GM19328 (cell line): ENCODE measurements around the gene WBP1.
"Not testable (repeated sequence)": the region's sequence is repeated elsewhere in the genome, so short reads cannot be mapped to it uniquely, and the experiment has no call there.

Experiments
- ATAC-seq: cut with Tn5 transposase; IDR thresholded peaks from one replicate; pipeline ENCODE4 v1.9.1; 2021; ENCODE audit warnings: mild to moderate bottlenecking, moderate library complexity; ENCODE audit not compliant: unreplicated experiment

Gene WBP1

GRCh38 chr2:74426181-74426758 is 32.0 kb upstream of the WBP1 start:
- no peak for ATAC-seq

- ATAC-seq: no peak
Observed at GRCh38 chr2:74427551-74427950, 30.7 kb upstream of the WBP1 start.

GRCh38 chr2:74428675-74429074 is 29.6 kb upstream of the WBP1 start:
- no peak for ATAC-seq

GRCh38 chr2:74429487-74430451 is 28.5 kb upstream of the WBP1 start:
- no peak for ATAC-seq

GRCh38 chr2:74430502-74430901 is 27.7 kb upstream of the WBP1 start:
- ATAC-seq: no peak

GRCh38 chr2:74436111-74436805 is 22.0 kb upstream of the WBP1 start:
- ATAC-seq: no peak

- ATAC-seq: no peak
Observed at GRCh38 chr2:74436848-74437695, 21.2 kb upstream of the WBP1 start.

- ATAC-seq: no peak
Observed at GRCh38 chr2:74438248-74438647, 20.0 kb upstream of the WBP1 start.

- no peak for ATAC-seq
Observed at GRCh38 chr2:74439373-74439772, 18.9 kb upstream of the WBP1 start.

GRCh38 chr2:74439803-74440377 is 18.3 kb upstream of the WBP1 start:
- no peak for ATAC-seq

GRCh38 chr2:74440378-74441169 is 17.7 kb upstream of the WBP1 start:
- ATAC-seq: peak; percentile 83

- no peak for ATAC-seq
Observed at GRCh38 chr2:74441170-74441689, 17.0 kb upstream of the WBP1 start.

GRCh38 chr2:74441690-74442482 is 16.4 kb upstream of the WBP1 start, which contains the start of gene RTKN:
TSS of gene RTKN (minus strand) at chr2:74441937. CDS start at chr2:74441816, 121 bp downstream.
- ATAC-seq: no peak

- ATAC-seq: not testable (repeated sequence)
Observed at GRCh38 chr2:74442483-74443297, 15.5 kb upstream of the WBP1 start.

GRCh38 chr2:74444498-74445318 is 13.5 kb upstream of the WBP1 start:
- no peak for ATAC-seq

- no peak for ATAC-seq
Observed at GRCh38 chr2:74447230-74447999, 10.8 kb upstream of the WBP1 start.
